ENCODE data around the gene SART1.
A peak's percentile ranks its signal among the peaks of the same experiment; 100 is the strongest.

SART1 gene

GRCh38 chr11:65961267-65962140 lies at the start of gene SART1:
SART1 (plus strand) TSS chr11:65961734; CDS start chr11:65961781, 47 bp downstream.
- Histone ChIP-seq H3K79me2 (ENCODE audit: low read length) (peaks cover 50% of the 10 kb centered on the region), H3K27ac (ENCODE audit: low read length) (peak within 1 kb of the TSS; percentile 71; the same call in 1 of the 2 replicates), H2AFZ (ENCODE audit: low read length) (peak within 1 kb of the TSS; percentile 87), H3K36me3 (replicated peaks; ENCODE audit: insufficient read depth, low read length) (no peaks in the 10 kb centered on the region; the same call in none of the 2 replicates), H3K4me2 (ENCODE audit: low read depth, low read length) (peak within 1 kb of the TSS; percentile 94), H3K27me3 (replicated peaks; ENCODE audit: insufficient read depth, low read length) (no peaks in the 10 kb centered on the region), H3K9me2 (replicated peaks; ENCODE audit: insufficient read depth, low read length) (no peaks in the 10 kb centered on the region), H3K9ac (ENCODE audit: low read length) (peak within 1 kb of the TSS; percentile 96), H3K4me3 (ENCODE audit: low read length) (peak within 1 kb of the TSS; percentile 93), H3F3A (ENCODE audit: insufficient read depth, low read length) (peaks cover 10% of the 10 kb centered on the region), H3K9me3 (replicated peaks; ENCODE audit: insufficient read depth, low read length) (no peaks in the 10 kb centered on the region), H3K4me1 (ENCODE audit: low read length) (peaks cover 21% of the 10 kb centered on the region), H4K20me1 (ENCODE audit: insufficient read depth, low read length) (no peaks in the 10 kb centered on the region)
- peak; percentile 97 for DNase-seq
- TF ChIP-seq CTCF (IDR thresholded peaks at IDR 0.05; ENCODE audit: low read length) (no peak), EZH2phosphoT487 (IDR thresholded peaks at IDR 0.05; ENCODE audit: low read length) (no peak), EZH2 (optimal IDR thresholded peaks at IDR 0.05; ENCODE audit: low read depth, low read length) (no peak)

GRCh38 chr11:65912845-65913244 lies 48.7 kb upstream of the SART1 start:
- Histone ChIP-seq H3K9ac (ENCODE audit: low read length) (no peak overlapping the region), H3K4me1 (ENCODE audit: low read length) (peaks cover 18% of the 10 kb centered on the region; the same call in 1 of the 2 replicates), H3K27ac (ENCODE audit: low read length) (no peak overlapping the region), H3K36me3 (replicated peaks; ENCODE audit: insufficient read depth, low read length) (no peaks in the 10 kb centered on the region), H3F3A (ENCODE audit: insufficient read depth, low read length) (peaks cover 14% of the 10 kb centered on the region), H3K9me2 (replicated peaks; ENCODE audit: insufficient read depth, low read length) (no peaks in the 10 kb centered on the region), H3K4me2 (ENCODE audit: low read depth, low read length) (no peak overlapping the region), H3K27me3 (replicated peaks; ENCODE audit: insufficient read depth, low read length) (no peaks in the 10 kb centered on the region), H4K20me1 (ENCODE audit: insufficient read depth, low read length) (no peaks in the 10 kb centered on the region), H3K79me2 (ENCODE audit: low read length) (peaks cover 14% of the 10 kb centered on the region), H3K4me3 (ENCODE audit: low read length) (no peak overlapping the region), H3K9me3 (replicated peaks; ENCODE audit: insufficient read depth, low read length) (no peaks in the 10 kb centered on the region), H2AFZ (ENCODE audit: low read length) (no peak overlapping the region)
- TF ChIP-seq EZH2phosphoT487 (IDR thresholded peaks at IDR 0.05; ENCODE audit: low read length) (no peak), CTCF (IDR thresholded peaks at IDR 0.05; ENCODE audit: low read length) (no peak), EZH2 (optimal IDR thresholded peaks at IDR 0.05; ENCODE audit: low read depth, low read length) (no peak)
- no peak for DNase-seq

GRCh38 chr11:65915101-65915820 lies 46.3 kb upstream of the SART1 start:
- no peaks in the 10 kb centered on the region for H3K36me3 ChIP-seq (replicated peaks; ENCODE audit: insufficient read depth, low read length)
- no peak for DNase-seq
- no peaks in the 10 kb centered on the region for H3K9me3 ChIP-seq (replicated peaks; ENCODE audit: insufficient read depth, low read length)
- H3K4me1 ChIP-seq (ENCODE audit: low read length): peaks cover 14% of the 10 kb centered on the region; the same call in 1 of the 2 replicates
- H3K4me3 ChIP-seq (ENCODE audit: low read length): no peak overlapping the region
- H4K20me1 ChIP-seq (ENCODE audit: insufficient read depth, low read length): no peaks in the 10 kb centered on the region
- no peak overlapping the region for H2AFZ ChIP-seq (ENCODE audit: low read length)
- no peak overlapping the region for H3K9ac ChIP-seq (ENCODE audit: low read length)
- H3K27me3 ChIP-seq (replicated peaks; ENCODE audit: insufficient read depth, low read length): no peaks in the 10 kb centered on the region
- H3K4me2 ChIP-seq (ENCODE audit: low read depth, low read length): no peak overlapping the region
- H3K27ac ChIP-seq (ENCODE audit: low read length): no peak overlapping the region
- H3F3A ChIP-seq (ENCODE audit: insufficient read depth, low read length): peaks cover 4% of the 10 kb centered on the region; the same call in 1 of the 2 replicates
- no peak for TF ChIP-seq EZH2 (optimal IDR thresholded peaks at IDR 0.05; ENCODE audit: low read depth, low read length)
- H3K79me2 ChIP-seq (ENCODE audit: low read length): peaks cover 30% of the 10 kb centered on the region
- no peaks in the 10 kb centered on the region for H3K9me2 ChIP-seq (replicated peaks; ENCODE audit: insufficient read depth, low read length)
